Stimulated activated CD4-positive, alpha-beta T cell treated with anti-CD3 and anti-CD28 coated beads, TNF-alpha, amount 100 ng/mL, for 4 hours (primary cell): Measurements from ENCODE around the gene SACS.
"Not testable (repeated sequence)": the region's sequence is repeated elsewhere in the genome, so short reads cannot be mapped to it uniquely, and the experiment has no call there.

Source experiments
- DNase-seq, 3 experiments: peaks; one replicate each; pipeline ENCODE4 v3.0.0-alpha.2; 2020; ENCODE audit warnings: low read depth in 3 of 3

The SACS gene

GRCh38 chr13:23455401-23456185 lies 22.1 kb upstream of the SACS start:
- DNase-seq: no peak

- no peak for DNase-seq
Measured at GRCh38 chr13:23453132-23453531, 19.6 kb upstream of the SACS start.

- DNase-seq: no peak
Measured at GRCh38 chr13:23450340-23451046, 17.0 kb upstream of the SACS start.

- DNase-seq: no peak
Measured at GRCh38 chr13:23449398-23450162, 16.1 kb upstream of the SACS start.

GRCh38 chr13:23447927-23448326 lies 14.4 kb upstream of the SACS start:
- no peak for DNase-seq

- DNase-seq: no peak
Measured at GRCh38 chr13:23445794-23446193, 12.3 kb upstream of the SACS start.

GRCh38 chr13:23443878-23444277 lies 10.4 kb upstream of the SACS start:
- DNase-seq: no peak

GRCh38 chr13:23443110-23443509 lies 9.6 kb upstream of the SACS start:
- no peak for DNase-seq

GRCh38 chr13:23440821-23441618 lies 7.5 kb upstream of the SACS start:
- DNase-seq: no peak

- DNase-seq: not testable (repeated sequence)
Measured at GRCh38 chr13:23440324-23440723, 6.8 kb upstream of the SACS start.

- no peak for DNase-seq
Measured at GRCh38 chr13:23437916-23438315, 4.4 kb upstream of the SACS start.

GRCh38 chr13:23436680-23437079 lies 3.2 kb upstream of the SACS start:
- no peak for DNase-seq

GRCh38 chr13:23434491-23434890 lies 989 bp upstream of the SACS start:
- DNase-seq: no peak

- no peak for DNase-seq
Measured at GRCh38 chr13:23432626-23433025, 876 bp downstream of the SACS start.

GRCh38 chr13:23430664-23431063 lies 2.8 kb downstream of the SACS start:
- no peak for DNase-seq

GRCh38 chr13:23427881-23428528 lies 5.5 kb downstream of the SACS start:
- no peak for DNase-seq

GRCh38 chr13:23427342-23427843 lies 6.1 kb downstream of the SACS start:
- DNase-seq: no peak

GRCh38 chr13:23421596-23421995 lies 11.9 kb downstream of the SACS start:
- DNase-seq: no peak

- no peak for DNase-seq
Measured at GRCh38 chr13:23418776-23419683, 14.5 kb downstream of the SACS start.

- no peak for DNase-seq
Measured at GRCh38 chr13:23414682-23415081, 18.8 kb downstream of the SACS start.
